ENCODE results near the gene ULK4.

Gene ULK4

GRCh38 chr3:42007785-42008184 is 45.9 kb upstream of the ULK4 start:
- no peak overlapping the region for H3K4me2 ChIP-seq (ENCODE audit: low read length)
- no peaks in the 10 kb centered on the region for H3K9me3 ChIP-seq (ENCODE audit: control insufficient read depth, insufficient read depth, low read length)
- 0 out of 2 replicates have a peak, but pooled peaks cover 3% of the 10 kb centered on the region for H3K79me2 ChIP-seq (ENCODE audit: control insufficient read depth, low read length)
- H3K36me3 ChIP-seq (ENCODE audit: control insufficient read depth, low read length): no peaks in the 10 kb centered on the region
- no peaks in the 10 kb centered on the region for H3K27me3 ChIP-seq (ENCODE audit: control insufficient read depth, low read length)
- no peaks in the 10 kb centered on the region for H3K9me2 ChIP-seq (replicated peaks; ENCODE audit: control insufficient read depth, low read length)
- peaks cover 10% of the 10 kb centered on the region for H3F3A ChIP-seq (ENCODE audit: control insufficient read depth, insufficient read depth)
- H3K27ac ChIP-seq (ENCODE audit: low read depth, low read length): no peak overlapping the region
- peaks cover 40% of the 10 kb centered on the region for H3K4me1 ChIP-seq (ENCODE audit: control insufficient read depth, low read length)
- no peaks in the 10 kb centered on the region for H4K20me1 ChIP-seq (ENCODE audit: control insufficient read depth, insufficient read depth, low read depth, low read length)
- no peak overlapping the region for H3K4me3 ChIP-seq (ENCODE audit: low read length)
- TF ChIP-seq EZH2phosphoT487 (IDR thresholded peaks at IDR 0.05; ENCODE audit: borderline replicate concordance, low read length): no peak

DNA sequence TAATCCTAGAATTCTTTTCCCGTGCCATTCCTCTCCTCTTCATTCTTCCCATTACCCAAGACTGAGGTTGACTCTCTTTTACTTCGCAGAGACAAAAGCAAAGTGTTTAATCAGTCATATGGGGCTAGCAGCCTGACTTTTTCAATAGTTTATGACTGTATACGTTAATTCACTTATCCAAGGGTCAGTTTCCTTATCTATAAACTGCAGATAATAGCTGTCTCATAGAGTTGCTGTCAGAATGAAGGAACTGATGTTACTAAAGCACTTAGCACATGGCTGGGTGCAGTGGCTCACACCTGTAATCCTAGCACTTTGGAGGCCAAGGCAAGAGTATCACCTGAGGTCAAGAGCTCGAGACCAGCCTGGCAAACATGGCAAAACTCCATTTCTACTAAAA is 43.5 kb upstream of the ULK4 start:
- Histone ChIP-seq H3K4me3 (ENCODE audit: low read length) (no peak overlapping the region), H3K27ac (ENCODE audit: low read depth, low read length) (no peak overlapping the region), H3K79me2 (ENCODE audit: control insufficient read depth, low read length) (no peaks in the 10 kb centered on the region), H4K20me1 (ENCODE audit: control insufficient read depth, insufficient read depth, low read depth, low read length) (no peaks in the 10 kb centered on the region), H3K9me3 (ENCODE audit: control insufficient read depth, insufficient read depth, low read length) (no peaks in the 10 kb centered on the region), H3K4me2 (ENCODE audit: low read length) (no peak overlapping the region), H3K27me3 (ENCODE audit: control insufficient read depth, low read length) (no peaks in the 10 kb centered on the region), H3F3A (ENCODE audit: control insufficient read depth, insufficient read depth) (no peaks in the 10 kb centered on the region), H3K9me2 (replicated peaks; ENCODE audit: control insufficient read depth, low read length) (no peaks in the 10 kb centered on the region), H3K4me1 (ENCODE audit: control insufficient read depth, low read length) (peaks cover 16% of the 10 kb centered on the region), H3K36me3 (ENCODE audit: control insufficient read depth, low read length) (no peaks in the 10 kb centered on the region)
- no peak for TF ChIP-seq EZH2phosphoT487 (IDR thresholded peaks at IDR 0.05; ENCODE audit: borderline replicate concordance, low read length)
- TF ChIP-seq, protein P1, sequence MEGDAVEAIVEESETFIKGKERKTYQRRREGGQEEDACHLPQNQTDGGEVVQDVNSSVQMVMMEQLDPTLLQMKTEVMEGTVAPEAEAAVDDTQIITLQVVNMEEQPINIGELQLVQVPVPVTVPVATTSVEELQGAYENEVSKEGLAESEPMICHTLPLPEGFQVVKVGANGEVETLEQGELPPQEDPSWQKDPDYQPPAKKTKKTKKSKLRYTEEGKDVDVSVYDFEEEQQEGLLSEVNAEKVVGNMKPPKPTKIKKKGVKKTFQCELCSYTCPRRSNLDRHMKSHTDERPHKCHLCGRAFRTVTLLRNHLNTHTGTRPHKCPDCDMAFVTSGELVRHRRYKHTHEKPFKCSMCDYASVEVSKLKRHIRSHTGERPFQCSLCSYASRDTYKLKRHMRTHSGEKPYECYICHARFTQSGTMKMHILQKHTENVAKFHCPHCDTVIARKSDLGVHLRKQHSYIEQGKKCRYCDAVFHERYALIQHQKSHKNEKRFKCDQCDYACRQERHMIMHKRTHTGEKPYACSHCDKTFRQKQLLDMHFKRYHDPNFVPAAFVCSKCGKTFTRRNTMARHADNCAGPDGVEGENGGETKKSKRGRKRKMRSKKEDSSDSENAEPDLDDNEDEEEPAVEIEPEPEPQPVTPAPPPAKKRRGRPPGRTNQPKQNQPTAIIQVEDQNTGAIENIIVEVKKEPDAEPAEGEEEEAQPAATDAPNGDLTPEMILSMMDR (IDR thresholded peaks at IDR 0.05; ENCODE audit: low read depth, low read length, poor library complexity, severe bottlenecking): no peak

DNA sequence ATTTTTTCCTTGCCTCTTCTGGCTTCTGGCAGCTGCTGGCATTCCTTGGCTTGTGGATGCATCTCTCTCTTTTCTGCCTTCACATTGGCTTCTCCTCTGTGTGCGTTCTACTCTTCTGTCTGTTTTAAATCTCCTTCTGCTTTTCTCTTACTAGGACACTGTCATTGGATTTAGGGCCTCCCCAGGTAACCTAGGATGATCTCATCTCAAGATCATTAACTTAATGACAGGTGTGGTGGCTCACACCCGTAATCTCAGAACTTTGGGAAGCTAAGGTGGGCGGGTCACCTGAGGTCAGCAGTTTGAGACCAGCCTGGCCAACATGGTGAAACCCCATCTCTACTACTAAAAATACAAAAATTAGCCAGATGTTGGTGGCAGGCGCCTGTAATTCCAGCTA is 40.9 kb upstream of the ULK4 start:
- Histone ChIP-seq H3K4me2 (ENCODE audit: low read length) (no peak overlapping the region), H3K27me3 (ENCODE audit: control insufficient read depth, low read length) (no peaks in the 10 kb centered on the region), H3K27ac (ENCODE audit: low read depth, low read length) (no peak overlapping the region), H3K4me1 (ENCODE audit: control insufficient read depth, low read length) (peaks cover 3% of the 10 kb centered on the region), H3K36me3 (ENCODE audit: control insufficient read depth, low read length) (no peaks in the 10 kb centered on the region), H3K4me3 (ENCODE audit: low read length) (no peak overlapping the region), H3F3A (ENCODE audit: control insufficient read depth, insufficient read depth) (no peaks in the 10 kb centered on the region), H3K79me2 (ENCODE audit: control insufficient read depth, low read length) (no peaks in the 10 kb centered on the region), H3K9me3 (ENCODE audit: control insufficient read depth, insufficient read depth, low read length) (no peaks in the 10 kb centered on the region), H4K20me1 (ENCODE audit: control insufficient read depth, insufficient read depth, low read depth, low read length) (no peaks in the 10 kb centered on the region), H3K9me2 (replicated peaks; ENCODE audit: control insufficient read depth, low read length) (no peaks in the 10 kb centered on the region)
- TF ChIP-seq EZH2phosphoT487 (IDR thresholded peaks at IDR 0.05; ENCODE audit: borderline replicate concordance, low read length): no peak
- TF ChIP-seq, protein P1 (IDR thresholded peaks at IDR 0.05; ENCODE audit: low read depth, low read length, poor library complexity, severe bottlenecking): no peak

DNA sequence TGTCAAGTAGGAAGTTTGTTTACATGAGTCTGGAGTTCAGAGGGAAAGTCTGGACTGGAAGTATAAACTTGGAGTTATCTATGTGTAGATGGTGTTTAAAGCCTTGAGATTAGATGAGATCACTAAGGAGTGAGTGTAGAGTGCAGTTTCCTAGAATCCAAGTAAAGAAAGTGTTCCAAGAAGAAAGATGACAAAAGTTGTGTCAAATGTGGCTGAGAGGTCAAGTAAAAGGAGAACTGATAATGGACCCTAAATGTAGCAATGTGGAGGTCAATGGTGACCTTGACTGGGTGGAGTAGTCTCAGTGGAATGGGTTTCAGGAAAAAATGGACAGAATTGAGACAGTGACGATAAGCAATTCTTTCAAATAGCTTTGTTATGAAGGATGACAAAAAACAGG is 39.9 kb upstream of the ULK4 start:
- no peaks in the 10 kb centered on the region for H3F3A ChIP-seq (ENCODE audit: control insufficient read depth, insufficient read depth)
- no peaks in the 10 kb centered on the region for H3K4me1 ChIP-seq (ENCODE audit: control insufficient read depth, low read length)
- no peaks in the 10 kb centered on the region for H3K9me2 ChIP-seq (replicated peaks; ENCODE audit: control insufficient read depth, low read length)
- no peak overlapping the region for H3K4me3 ChIP-seq (ENCODE audit: low read length)
- no peaks in the 10 kb centered on the region for H4K20me1 ChIP-seq (ENCODE audit: control insufficient read depth, insufficient read depth, low read depth, low read length)
- no peaks in the 10 kb centered on the region for H3K27me3 ChIP-seq (ENCODE audit: control insufficient read depth, low read length)
- no peaks in the 10 kb centered on the region for H3K79me2 ChIP-seq (ENCODE audit: control insufficient read depth, low read length)
- no peaks in the 10 kb centered on the region for H3K9me3 ChIP-seq (ENCODE audit: control insufficient read depth, insufficient read depth, low read length)
- no peaks in the 10 kb centered on the region for H3K36me3 ChIP-seq (ENCODE audit: control insufficient read depth, low read length)
- H3K27ac ChIP-seq (ENCODE audit: low read depth, low read length): no peak overlapping the region
- H3K4me2 ChIP-seq (ENCODE audit: low read length): no peak overlapping the region
- TF ChIP-seq, protein P1 (IDR thresholded peaks at IDR 0.05; ENCODE audit: low read depth, low read length, poor library complexity, severe bottlenecking): no peak

Measured in DOHH2 (cell line).